ENCODE data around the gene EFCAB13. TPM values are rescaled to one million over a fixed set of nuclear protein-coding genes. Genes with fewer than 3 reads are reported as not detected.

EFCAB13 gene
- total RNA-seq, 2 donors from 2014 or later: 2.8 to 10.1 TPM

DNA sequence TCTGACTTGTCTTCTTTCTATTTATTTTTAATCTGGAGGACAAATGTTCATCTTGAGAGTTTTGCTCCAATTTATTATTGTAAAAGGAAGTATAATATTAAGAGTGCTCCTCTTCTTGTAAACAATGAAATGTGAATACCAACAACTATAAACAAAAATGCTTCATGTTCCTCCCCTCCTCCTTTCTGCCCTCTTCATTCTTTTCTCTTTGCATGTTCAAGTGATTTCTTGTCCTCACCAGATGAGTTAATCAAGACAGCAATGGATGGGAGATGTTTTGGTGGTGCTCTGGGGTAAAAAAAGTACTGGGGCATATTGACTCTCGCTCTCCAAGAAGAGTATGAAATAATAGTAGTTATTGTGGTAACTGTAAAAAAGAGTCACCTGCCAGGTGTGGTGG is 45.8 kb upstream of the EFCAB13 start:
- Histone ChIP-seq H3K36me3 (no peaks in the 10 kb centered on the region), H3K9me3 (no peaks in the 10 kb centered on the region), H3K4me1 (peaks cover 0 to 70% of the 10 kb centered on the region in 2 donors), H3K27me3 (no peaks in the 10 kb centered on the region), H3K27ac (peak overlapping the region; percentile 78 to 92), H3K4me3 (no peak overlapping the region)
- no peak for DNase-seq (ENCODE audit: low spot score)
- no peak for TF ChIP-seq CTCF (IDR thresholded peaks at IDR 0.05)

GRCh38 chr17:47278561-47278960 is 45.2 kb upstream of the EFCAB13 start:
- no peaks in the 10 kb centered on the region for H3K9me3 ChIP-seq
- H3K27ac ChIP-seq: peak overlapping the region; percentile 78 to 92
- no peaks in the 10 kb centered on the region for H3K36me3 ChIP-seq
- no peak overlapping the region for H3K4me3 ChIP-seq
- TF ChIP-seq CTCF (IDR thresholded peaks at IDR 0.05): no peak
- H3K4me1 ChIP-seq: peaks cover 0 to 70% of the 10 kb centered on the region in 2 donors
- no peaks in the 10 kb centered on the region for H3K27me3 ChIP-seq
- no peak for DNase-seq (ENCODE audit: low spot score)

GRCh38 chr17:47279062-47279801 is 44.5 kb upstream of the EFCAB13 start:
- DNase-seq (ENCODE audit: low spot score): peak; percentile 86
- peaks cover 0 to 67% of the 10 kb centered on the region in 2 donors for H3K4me1 ChIP-seq
- no peaks in the 10 kb centered on the region for H3K27me3 ChIP-seq
- H3K36me3 ChIP-seq: peaks cover 5% of the 10 kb centered on the region
- no peaks in the 10 kb centered on the region for H3K9me3 ChIP-seq
- H3K4me3 ChIP-seq: no peak overlapping the region
- H3K27ac ChIP-seq: peak overlapping the region; percentile 78 to 92
- no peak for TF ChIP-seq CTCF (IDR thresholded peaks at IDR 0.05)

DNA sequence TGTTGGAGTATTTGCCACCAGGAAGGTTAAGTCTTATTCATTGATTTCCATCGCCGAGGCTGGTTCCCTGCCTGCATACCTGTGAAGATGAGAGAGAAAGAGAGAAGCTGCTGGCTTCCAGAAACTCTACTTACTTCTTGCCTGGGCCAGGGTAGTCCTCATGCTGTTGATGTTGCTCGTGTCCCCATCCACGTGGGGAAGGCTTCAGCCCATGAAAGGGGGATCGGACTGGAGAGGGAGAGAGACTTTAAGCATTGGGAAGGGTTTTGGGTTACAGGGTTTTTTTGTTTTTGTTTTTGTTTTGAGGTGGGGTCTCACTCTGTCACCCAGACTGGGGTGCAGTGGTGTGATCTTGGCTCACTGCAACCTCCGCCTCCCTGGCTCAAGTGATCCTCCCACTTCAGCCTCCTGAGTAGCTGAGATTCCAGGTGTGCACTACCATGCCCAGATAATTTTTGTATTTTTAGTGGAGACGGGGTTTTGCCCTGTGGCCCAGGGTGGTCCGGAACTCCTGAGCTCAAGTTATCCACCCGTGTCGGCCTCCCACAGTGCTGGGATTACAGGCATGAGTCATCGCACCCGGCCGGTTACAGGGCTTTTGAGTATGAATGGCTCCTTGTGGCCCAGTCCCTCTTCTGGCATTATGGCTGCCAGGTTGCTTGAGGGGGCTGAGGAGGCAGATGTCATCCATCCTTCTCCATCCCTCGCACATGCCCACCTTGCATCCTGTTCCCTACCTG is 43.5 kb upstream of the EFCAB13 start:
- no peak for DNase-seq (ENCODE audit: low spot score)
- no peak for TF ChIP-seq CTCF (IDR thresholded peaks at IDR 0.05)
- Histone ChIP-seq H3K27me3 (no peaks in the 10 kb centered on the region), H3K27ac (peak overlapping the region; percentile 78 to 92), H3K9me3 (no peaks in the 10 kb centered on the region), H3K36me3 (peaks cover 15% of the 10 kb centered on the region), H3K4me3 (no peak overlapping the region), H3K4me1 (peaks cover 0 to 57% of the 10 kb centered on the region in 2 donors)

- Histone ChIP-seq H3K27ac (peak overlapping the region in 1 of 2 donors; percentile 92), H3K36me3 (peaks cover 24% of the 10 kb centered on the region), H3K27me3 (no peaks in the 10 kb centered on the region), H3K9me3 (no peaks in the 10 kb centered on the region), H3K4me1 (peaks cover 0 to 47% of the 10 kb centered on the region in 2 donors), H3K4me3 (no peak overlapping the region)
- no peak for TF ChIP-seq CTCF (IDR thresholded peaks at IDR 0.05)
- DNase-seq (ENCODE audit: low spot score): no peak
Measured at GRCh38 chr17:47281216-47281615, 42.5 kb upstream of the EFCAB13 start.

Data from right atrium auricular region (tissue), 2 donors.